ENCODE measurements around the gene TMEM131. TPM values are rescaled to one million over a fixed set of nuclear protein-coding genes. Genes with fewer than 3 reads are reported as not detected.

The TMEM131 gene
- total RNA-seq, 3 donors from 2014 or later, result 58.3 to 110 (median 67.7) TPM

DNA sequence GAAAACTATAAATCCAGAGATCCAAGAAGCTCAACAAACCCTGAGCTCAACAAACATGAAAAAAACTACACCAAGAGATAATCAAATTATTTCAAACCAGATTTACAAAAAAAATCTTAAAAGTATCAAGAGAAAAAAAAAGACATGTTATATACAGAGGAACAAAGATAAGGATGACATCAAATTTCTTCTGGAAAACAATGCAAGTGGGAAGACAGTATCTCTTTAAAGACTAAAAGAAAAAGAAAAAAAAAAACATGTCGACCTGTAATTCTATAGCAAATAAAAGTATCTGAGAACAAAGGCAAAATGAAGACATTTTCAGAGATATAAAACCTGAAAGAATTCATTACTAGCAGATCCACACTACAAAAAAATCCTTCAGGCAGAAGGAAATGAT, 21.3 kb downstream of the TMEM131 start:
- TF ChIP-seq, protein P1, sequence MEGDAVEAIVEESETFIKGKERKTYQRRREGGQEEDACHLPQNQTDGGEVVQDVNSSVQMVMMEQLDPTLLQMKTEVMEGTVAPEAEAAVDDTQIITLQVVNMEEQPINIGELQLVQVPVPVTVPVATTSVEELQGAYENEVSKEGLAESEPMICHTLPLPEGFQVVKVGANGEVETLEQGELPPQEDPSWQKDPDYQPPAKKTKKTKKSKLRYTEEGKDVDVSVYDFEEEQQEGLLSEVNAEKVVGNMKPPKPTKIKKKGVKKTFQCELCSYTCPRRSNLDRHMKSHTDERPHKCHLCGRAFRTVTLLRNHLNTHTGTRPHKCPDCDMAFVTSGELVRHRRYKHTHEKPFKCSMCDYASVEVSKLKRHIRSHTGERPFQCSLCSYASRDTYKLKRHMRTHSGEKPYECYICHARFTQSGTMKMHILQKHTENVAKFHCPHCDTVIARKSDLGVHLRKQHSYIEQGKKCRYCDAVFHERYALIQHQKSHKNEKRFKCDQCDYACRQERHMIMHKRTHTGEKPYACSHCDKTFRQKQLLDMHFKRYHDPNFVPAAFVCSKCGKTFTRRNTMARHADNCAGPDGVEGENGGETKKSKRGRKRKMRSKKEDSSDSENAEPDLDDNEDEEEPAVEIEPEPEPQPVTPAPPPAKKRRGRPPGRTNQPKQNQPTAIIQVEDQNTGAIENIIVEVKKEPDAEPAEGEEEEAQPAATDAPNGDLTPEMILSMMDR (IDR thresholded peaks at IDR 0.05), result no peak
- intact Hi-C loops (cut with DNase I, micrococcal nuclease), result no loop called here
- Histone ChIP-seq H3K36me3 (ENCODE audit: low read depth) (no peaks in the 10 kb centered on the region), H3K9me3 (peaks cover 9% of the 10 kb centered on the region), H3K4me3 (no peak overlapping the region), H3K4me1 (ENCODE audit: low read depth) (peaks cover 13% of the 10 kb centered on the region)
- ATAC-seq, result no peak
- no peak for DNase-seq

GRCh38 chr2:97970293-97971060, 25.3 kb downstream of the TMEM131 start:
- Histone ChIP-seq H3K4me1 (ENCODE audit: low read depth) (peaks cover 46% of the 10 kb centered on the region), H3K9me3 (peaks cover 9% of the 10 kb centered on the region), H3K36me3 (ENCODE audit: low read depth) (no peaks in the 10 kb centered on the region), H3K4me3 (no peak overlapping the region)
- no peak for DNase-seq
- ATAC-seq, result no peak
- TF ChIP-seq, protein P1 (IDR thresholded peaks at IDR 0.05), result no peak
- intact Hi-C loops (cut with DNase I, micrococcal nuclease), result no loop called here

- Histone ChIP-seq H3K9me3 (peaks cover 4% of the 10 kb centered on the region), H3K4me1 (ENCODE audit: low read depth) (peaks cover 47% of the 10 kb centered on the region), H3K36me3 (ENCODE audit: low read depth) (no peaks in the 10 kb centered on the region), H3K4me3 (no peak overlapping the region)
- intact Hi-C loops (cut with DNase I, micrococcal nuclease), result no loop called here
- ATAC-seq, result no peak
- TF ChIP-seq, protein P1 (IDR thresholded peaks at IDR 0.05), result no peak
- no peak for DNase-seq
Observed at GRCh38 chr2:97969081-97970067, 26.4 kb downstream of the TMEM131 start.

DNA sequence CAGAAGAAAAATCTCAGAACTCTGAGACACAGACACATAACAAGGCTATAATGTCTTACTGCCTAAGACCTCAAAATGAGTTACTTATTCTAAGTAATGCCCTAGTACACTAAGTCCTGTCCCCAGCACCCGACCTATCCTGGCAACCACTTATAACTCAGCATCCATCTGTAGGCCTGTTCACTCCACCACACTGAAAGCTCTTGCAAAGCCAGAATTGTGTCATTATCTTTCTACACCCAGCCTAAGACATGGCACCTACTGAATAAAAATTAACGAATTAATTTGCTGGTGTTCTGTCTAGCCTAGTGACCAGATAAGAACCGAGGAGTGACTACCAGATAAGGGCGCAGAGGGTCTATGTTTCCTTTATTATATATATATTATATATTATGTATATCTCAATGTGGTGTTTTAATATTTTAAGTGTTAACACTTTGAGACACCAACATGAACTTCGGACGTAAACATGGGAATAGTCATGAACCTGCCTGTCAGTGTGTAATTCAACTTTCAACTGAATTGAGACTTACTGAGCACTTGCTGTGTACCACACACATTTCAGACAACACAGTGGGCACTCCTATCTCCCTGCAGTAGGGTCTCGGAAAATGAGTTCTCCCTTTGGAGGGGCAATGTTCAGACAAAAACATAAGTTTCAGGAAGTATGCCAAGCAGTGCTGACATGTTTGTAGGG, 27.7 kb downstream of the TMEM131 start:
- H3K9me3 ChIP-seq, result no peaks in the 10 kb centered on the region
- DNase-seq, result no peak
- TF ChIP-seq, protein P1 (IDR thresholded peaks at IDR 0.05), result no peak
- peaks cover 47% of the 10 kb centered on the region for H3K4me1 ChIP-seq (ENCODE audit: low read depth)
- no peak overlapping the region for H3K4me3 ChIP-seq
- intact Hi-C loops (cut with DNase I, micrococcal nuclease), result no loop called here
- H3K36me3 ChIP-seq (ENCODE audit: low read depth), result no peaks in the 10 kb centered on the region
- no peak for ATAC-seq

GRCh38 chr2:97967216-97967592, 28.5 kb downstream of the TMEM131 start:
- H3K9me3 ChIP-seq, result no peaks in the 10 kb centered on the region
- TF ChIP-seq, protein P1 (IDR thresholded peaks at IDR 0.05), result no peak
- ATAC-seq (no peak), DNase-seq (no peak)
- intact Hi-C loops (cut with DNase I, micrococcal nuclease), result no loop called here
- no peaks in the 10 kb centered on the region for H3K36me3 ChIP-seq (ENCODE audit: low read depth)
- peaks cover 47% of the 10 kb centered on the region for H3K4me1 ChIP-seq (ENCODE audit: low read depth)
- H3K4me3 ChIP-seq, result no peak overlapping the region
